Keratinocyte (primary cell): ENCODE measurements around the gene COL20A1. TPM values are rescaled to one million over a fixed set of nuclear protein-coding genes. Genes with fewer than 3 reads are reported as not detected.

Experiments
- DNase-seq: peaks from one replicate; pipeline ENCODE4 v3.0.0-alpha.2; 2011; ENCODE audit warnings: low read depth, missing footprints, low spot score
- FAIRE-seq: peaks from 2 replicates; lab custom pipeline; 2011; peaks lifted over from hg19 to GRCh38; lab: Jason Lieb, UNC
- H2AFZ ChIP-seq: 2 replicates; pipeline ENCODE4 v1.6.0; 2012; ENCODE audit warnings: low read length, control low read depth, inconsistent platforms; ENCODE audit not compliant: control insufficient read depth
- H3K27ac ChIP-seq: 2 replicates; pipeline ENCODE4 v1.5.1; 2011; ENCODE audit warnings: low read length; ENCODE audit not compliant: control insufficient read depth, insufficient read depth
- H3K27me3 ChIP-seq: 3 replicates; pipeline ENCODE4 v1.6.0; 2011; ENCODE audit warnings: low read length; ENCODE audit not compliant: control insufficient read depth, insufficient read depth; ENCODE audit errors: extremely low read depth
- H3K36me3 ChIP-seq, 2 experiments: 2 replicates in 1 of 2; 3 replicates in 1 of 2; pipeline ENCODE4 v1.5.1; 2011; ENCODE audit warnings: low read length in 2 of 2, mild to moderate bottlenecking in 1 of 2; ENCODE audit not compliant: control insufficient read depth in 2 of 2, insufficient read depth in 2 of 2; ENCODE audit errors: extremely low read depth in 1 of 2
- H3K4me1 ChIP-seq: 3 replicates; pipeline ENCODE4 v1.5.1; 2011; ENCODE audit warnings: low read length; ENCODE audit not compliant: control insufficient read depth, insufficient read depth; ENCODE audit errors: extremely low read depth
- H3K4me2 ChIP-seq: 3 replicates; pipeline ENCODE4 v1.6.0; 2011; ENCODE audit warnings: low read depth, low read length; ENCODE audit not compliant: control insufficient read depth, insufficient read depth; ENCODE audit errors: extremely low read depth
- H3K4me3 ChIP-seq, 3 experiments: fragments of 200-600 bp in 1 of 3; sonication (generic) in 1 of 3; 2 replicates in 2 of 3; 3 replicates in 1 of 3; pipeline ENCODE4 v1.5.1; 2011 to 2016; ENCODE audit warnings: low read length in 3 of 3, mild to moderate bottlenecking in 3 of 3, control low read depth in 2 of 3, inconsistent platforms in 1 of 3, low read depth in 1 of 3, mixed read lengths in 1 of 3, mixed run types in 1 of 3, moderate library complexity in 1 of 3; ENCODE audit not compliant: control insufficient read depth in 2 of 3, insufficient read depth in 2 of 3; ENCODE audit errors: extremely low read depth in 1 of 3
- H3K79me2 ChIP-seq: 2 replicates; pipeline ENCODE4 v1.6.0; 2012; ENCODE audit warnings: low read length; ENCODE audit not compliant: control insufficient read depth, insufficient read depth
- H3K9ac ChIP-seq: 3 replicates; pipeline ENCODE4 v1.6.0; 2011; ENCODE audit warnings: low read length; ENCODE audit not compliant: control insufficient read depth, insufficient read depth; ENCODE audit errors: extremely low read depth
- H3K9me1 ChIP-seq: 3 replicates; pipeline ENCODE4 v1.6.0; 2011; ENCODE audit warnings: low read length; ENCODE audit not compliant: control insufficient read depth, insufficient read depth; ENCODE audit errors: extremely low read depth
- H3K9me3 ChIP-seq: 2 replicates; pipeline ENCODE4 v1.5.1; 2012; ENCODE audit warnings: low read depth, low read length; ENCODE audit not compliant: control insufficient read depth
- H4K20me1 ChIP-seq: 3 replicates; pipeline ENCODE4 v1.6.0; 2011; ENCODE audit warnings: low read length; ENCODE audit not compliant: control insufficient read depth, insufficient read depth; ENCODE audit errors: extremely low read depth
- EZH2 ChIP-seq: IDR thresholded peaks from one replicate; pipeline ENCODE4 v1.6.1; 2012; ENCODE audit warnings: inconsistent platforms, mild to moderate bottlenecking, low read length, moderate library complexity
- dilution Hi-C: fragments of 300-500 bp; cut with MboI; formaldehyde crosslinking; loops from one replicate; pipeline ENCODE4 v1.7.0; 2020; ENCODE audit warnings: low sequenced_read_pairs; ENCODE audit not compliant: extremely low pct_ligation_motif_present
- polyA plus RNA-seq, 5 experiments: library from polyadenylated mRNA; depleted of rRNA in 3 of 5; stranded (reverse) in 3 of 5; stranded (forward) in 1 of 5; unstranded in 1 of 5; fragments of >200 nt; gene quantifications; 1 replicate in 1 of 5; 2 replicates in 3 of 5; 3 replicates in 1 of 5; pipeline versions ENCODE4 v1.2.1 to v1.2.3, GENCODE V29; 2011 to 2012; ENCODE audit warnings: missing spikeins in 2 of 5, low read depth in 1 of 5, low replicate concordance in 1 of 5
- TF ChIP-seq, protein P1 (sequence below), 3 experiments: IDR thresholded peaks in 1 of 3; conservative IDR thresholded peaks in 1 of 3; optimal IDR thresholded peaks in 1 of 3; 2 replicates in 2 of 3; 3 replicates in 1 of 3; pipeline versions ENCODE3 to v1.5.1; 2011; ENCODE audit warnings: low read length in 3 of 3, mild to moderate bottlenecking in 3 of 3, moderate library complexity in 2 of 3, control low read depth in 1 of 3, inconsistent platforms in 1 of 3; ENCODE audit not compliant: insufficient read depth in 2 of 3; ENCODE audit errors: extremely low read depth in 1 of 3

Gene COL20A1
- polyA plus RNA-seq, 1 donor (not counting 4 experiments of a cell fraction or from before 2014, with no cell fraction given): not detected

DNA sequence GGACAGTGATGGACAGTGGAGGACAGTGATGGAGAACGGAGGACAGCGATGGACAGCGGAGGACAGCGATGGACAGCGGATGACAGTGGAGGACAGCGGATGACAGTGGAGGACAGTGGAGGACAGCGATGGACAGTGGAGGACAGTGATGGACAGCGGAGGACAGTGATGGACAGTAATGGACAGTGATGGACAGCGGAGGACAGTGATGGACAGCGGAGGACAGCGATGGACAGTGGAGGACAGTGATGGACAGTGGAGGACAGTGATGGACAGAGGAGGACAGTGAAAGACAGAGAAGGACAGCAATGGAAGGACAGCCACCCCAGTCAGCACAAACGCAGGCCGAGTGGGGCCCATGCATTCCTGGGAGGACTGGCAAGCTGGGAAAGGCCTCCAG is 35.4 kb upstream of the COL20A1 start:
- H3K4me1 ChIP-seq: peaks cover 17% of the 10 kb centered on the region
- no peaks in the 10 kb centered on the region for H3K36me3 ChIP-seq
- H3K9ac ChIP-seq: no peak overlapping the region
- no peaks in the 10 kb centered on the region for H3K9me3 ChIP-seq
- dilution Hi-C loops: no loop called here
- no peak overlapping the region for H2AFZ ChIP-seq
- peaks cover 38% of the 10 kb centered on the region for H3K27me3 ChIP-seq
- FAIRE-seq: no peak
- no peaks in the 10 kb centered on the region for H3K9me1 ChIP-seq
- no peak overlapping the region for H3K4me3 ChIP-seq
- H4K20me1 ChIP-seq: no peaks in the 10 kb centered on the region
- no peak for DNase-seq
- H3K79me2 ChIP-seq: no peaks in the 10 kb centered on the region
- no peak overlapping the region for H3K27ac ChIP-seq
- no peak overlapping the region for H3K4me2 ChIP-seq
- no peak for TF ChIP-seq EZH2
- TF ChIP-seq, protein P1, sequence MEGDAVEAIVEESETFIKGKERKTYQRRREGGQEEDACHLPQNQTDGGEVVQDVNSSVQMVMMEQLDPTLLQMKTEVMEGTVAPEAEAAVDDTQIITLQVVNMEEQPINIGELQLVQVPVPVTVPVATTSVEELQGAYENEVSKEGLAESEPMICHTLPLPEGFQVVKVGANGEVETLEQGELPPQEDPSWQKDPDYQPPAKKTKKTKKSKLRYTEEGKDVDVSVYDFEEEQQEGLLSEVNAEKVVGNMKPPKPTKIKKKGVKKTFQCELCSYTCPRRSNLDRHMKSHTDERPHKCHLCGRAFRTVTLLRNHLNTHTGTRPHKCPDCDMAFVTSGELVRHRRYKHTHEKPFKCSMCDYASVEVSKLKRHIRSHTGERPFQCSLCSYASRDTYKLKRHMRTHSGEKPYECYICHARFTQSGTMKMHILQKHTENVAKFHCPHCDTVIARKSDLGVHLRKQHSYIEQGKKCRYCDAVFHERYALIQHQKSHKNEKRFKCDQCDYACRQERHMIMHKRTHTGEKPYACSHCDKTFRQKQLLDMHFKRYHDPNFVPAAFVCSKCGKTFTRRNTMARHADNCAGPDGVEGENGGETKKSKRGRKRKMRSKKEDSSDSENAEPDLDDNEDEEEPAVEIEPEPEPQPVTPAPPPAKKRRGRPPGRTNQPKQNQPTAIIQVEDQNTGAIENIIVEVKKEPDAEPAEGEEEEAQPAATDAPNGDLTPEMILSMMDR (optimal IDR thresholded peaks at IDR 0.05 in 1 of 3, IDR thresholded peaks at IDR 0.05 in 1 of 3, conservative IDR thresholded peaks at IDR 0.05 in 1 of 3; ENCODE audit: extremely low read depth in 1 of 3, insufficient read depth in 2 of 3, low read length in 3 of 3): no peak

DNA sequence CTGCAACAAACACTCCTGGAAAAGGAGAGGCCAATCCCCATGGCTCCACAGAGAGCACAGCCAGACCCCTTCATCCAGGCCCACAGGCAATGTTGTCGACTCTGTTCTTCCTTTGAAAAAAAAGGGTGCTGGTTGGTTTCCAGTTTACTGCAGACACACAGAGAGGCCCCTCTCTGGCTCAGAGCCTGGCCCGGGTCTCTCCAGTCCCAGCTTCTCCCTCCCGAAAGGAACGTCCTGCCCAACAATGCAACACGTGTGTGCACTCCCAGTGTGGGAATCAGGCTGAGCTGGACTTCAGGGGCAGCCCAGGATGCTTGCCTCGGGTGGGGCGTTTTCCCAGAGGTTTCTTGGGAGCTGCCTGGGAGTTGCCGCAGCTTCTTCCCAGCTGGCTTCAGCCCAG is 34.2 kb upstream of the COL20A1 start:
- Histone ChIP-seq H2AFZ (no peak overlapping the region), H3K9me3 (no peaks in the 10 kb centered on the region), H3K27ac (no peak overlapping the region), H3K9me1 (no peaks in the 10 kb centered on the region), H3K4me1 (peaks cover 17% of the 10 kb centered on the region), H4K20me1 (no peaks in the 10 kb centered on the region), H3K4me2 (no peak overlapping the region), H3K27me3 (peaks cover 31% of the 10 kb centered on the region), H3K4me3 (no peak overlapping the region), H3K9ac (no peak overlapping the region), H3K36me3 (no peaks in the 10 kb centered on the region), H3K79me2 (no peaks in the 10 kb centered on the region)
- FAIRE-seq (no peak), DNase-seq (no peak)
- dilution Hi-C loops: no loop called here
- TF ChIP-seq EZH2: no peak
- TF ChIP-seq, protein P1 (optimal IDR thresholded peaks at IDR 0.05 in 1 of 3, IDR thresholded peaks at IDR 0.05 in 1 of 3, conservative IDR thresholded peaks at IDR 0.05 in 1 of 3; ENCODE audit: extremely low read depth in 1 of 3, insufficient read depth in 2 of 3, low read length in 3 of 3): no peak
